Ovary (tissue), 9 donors: ENCODE measurements around the gene ATP1B2. TPM values are rescaled to one million over a fixed set of nuclear protein-coding genes. Genes with fewer than 3 reads are reported as not detected.

Experiments
- DNase-seq, 5 donors: peaks; one replicate each; pipeline ENCODE4 v3.0.0-alpha.2; 2019 to 2020
- H3K27ac ChIP-seq, 2 donors: fragments of 200-600 bp; one replicate each; pipeline versions ENCODE4 v1.5.1 to v1.8.0; 2019 to 2022
- H3K27me3 ChIP-seq: fragments of 200-600 bp; one replicate; pipeline ENCODE4 v1.8.0; 2022
- H3K36me3 ChIP-seq: fragments of 200-600 bp; sonication (generic); one replicate; pipeline ENCODE4 v1.5.1; 2019
- H3K4me1 ChIP-seq: one replicate; pipeline ENCODE4 v1.8.1; 2013; ENCODE audit warnings: mild to moderate bottlenecking, moderate library complexity; ENCODE audit not compliant: insufficient read depth
- H3K4me3 ChIP-seq: fragments of 200-600 bp; sonication (generic); one replicate; pipeline ENCODE4 v1.5.1; 2017
- H3K9me3 ChIP-seq, 2 donors: fragments of 200-600 bp in 1 of 2; sonication (generic) in 1 of 2; one replicate each; pipeline versions ENCODE4 v1.5.1 to v1.8.1; 2013 to 2019; ENCODE audit warnings: mild to moderate bottlenecking in 1 of 2, moderate library complexity in 1 of 2
- CTCF ChIP-seq, 3 donors: fragments of 450-650 bp in 2 of 3; fragments of 200-600 bp in 1 of 3; IDR thresholded peaks; one replicate each; pipeline versions ENCODE4 v1.5.1 to v1.8.0; 2016 to 2022; ENCODE audit warnings: antibody characterized with exemption in 3 of 3, mild to moderate bottlenecking in 1 of 3
- EP300 ChIP-seq: sonication (generic); formaldehyde crosslinking; IDR thresholded peaks from one replicate; pipeline ENCODE4 v1.6.1; 2017; ENCODE audit warnings: antibody characterized with exemption
- POLR2A ChIP-seq: fragments of 450-650 bp; IDR thresholded peaks from one replicate; pipeline ENCODE4 v1.6.1; 2017; ENCODE audit warnings: antibody characterized with exemption, mild to moderate bottlenecking, moderate library complexity
- WGBS, 3 donors: extraction: QIAGEN DNeasy Blood & Tissue Kit in 1 of 3; methylation state at CpG; one replicate each; pipeline versions ENCODE4 v1.1.5 to v1.1.7; 2013 to 2017; 5-methylcytosine and 5-hydroxymethylcytosine counted together
- intact Hi-C, 4 donors: fragments of 100-400 bp; cut with DNase I; formaldehyde crosslinking; loops; one replicate each; pipeline versions ENCODE4 v1.11.0 to v1.15.1; 2022 to 2023
- polyA plus RNA-seq, 2 donors: library from polyadenylated mRNA; stranded (reverse); fragments of 200-250 nt in 1 of 2; fragments of 350-450 nt in 1 of 2; fragmentation: Illumina TruSeq in 1 of 2; extraction: RNeasy Lipid Tissue Mini Kit (QIAGEN cat#74804) in 1 of 2; gene quantifications; one replicate each; pipeline ENCODE4 v1.2.3, GENCODE V29; 2013 to 2014
- total RNA-seq, 7 donors: library from RNA; depleted of rRNA in 2 of 7; stranded (reverse); fragments of >200 nt in 2 of 7; fragmentation: NEBNext Ultra II Directional in 3 of 7; extraction: Animal tissue kit (Norgen Biotek cat#: 25700) in 3 of 7; gene quantifications; one replicate each; pipeline versions ENCODE4 v1.1.0 to v1.2.4, GENCODE V29; 2016 to 2023
- donor health status: DM: no; HTN: no; CAD: no; lungs with moderate emphysema.
- donor health status: DM: no; HTN: no; CAD: no.
- donor health status: Bipolar disorder and iron deficiency.
- donor health status: DM: yes; HTN: yes; CAD: no.
- donor health status: DM: no; HTN: no; CAD: no.
- donor health status: DM: yes; HTN: yes; CAD: no.

The ATP1B2 gene
- total and polyA plus RNA-seq, 9 donors = 3.6 to 74.5 (median 34.1) TPM

DNA sequence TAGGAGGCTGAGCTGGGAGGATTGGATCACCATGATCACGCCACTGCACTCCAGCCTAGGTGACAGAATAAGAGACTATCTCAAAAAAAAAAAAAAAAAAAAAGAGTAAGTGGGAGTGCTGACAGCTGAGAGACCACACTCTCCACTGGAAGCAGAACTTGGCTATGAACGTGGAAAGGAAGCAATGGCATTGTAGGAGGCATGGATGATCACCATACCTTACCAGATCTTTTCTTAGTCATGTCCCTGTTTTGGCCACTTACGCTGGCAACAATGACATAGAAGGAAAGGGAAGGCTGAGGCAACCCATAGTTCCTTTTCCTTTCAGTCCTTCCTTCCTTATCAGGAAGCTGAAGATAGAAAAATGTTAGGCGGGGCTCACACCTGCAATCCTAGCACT is 3.7 kb upstream of the ATP1B2 start:
- intact Hi-C loops = no loop called here
- H3K4me1 ChIP-seq = peaks cover 4% of the 10 kb centered on the region
- H3K27ac ChIP-seq = no peak overlapping the region
- TF ChIP-seq CTCF (IDR thresholded peaks at IDR 0.05) (no peak), EP300 (no peak), POLR2A (no peak)
- no peaks in the 10 kb centered on the region for H3K36me3 ChIP-seq
- no peak overlapping the region for H3K4me3 ChIP-seq
- 63 to 73% (median 69%) methylated on average over 4 of the region's 4 CpGs for WGBS, 3 donors
- no peaks in the 10 kb centered on the region for H3K9me3 ChIP-seq
- no peaks in the 10 kb centered on the region for H3K27me3 ChIP-seq
- DNase-seq = no peak

GRCh38 chr17:7651097-7651664 is 455 bp downstream of the ATP1B2 start:
- DNase-seq = no peak
- 0% methylated on average over 32 to 45 of the region's 45 CpGs for WGBS, 3 donors
- Histone ChIP-seq H3K36me3 (no peaks in the 10 kb centered on the region), H3K9me3 (no peaks in the 10 kb centered on the region), H3K4me1 (peaks cover 6% of the 10 kb centered on the region), H3K27me3 (no peaks in the 10 kb centered on the region), H3K4me3 (peak overlapping the region; percentile 44), H3K27ac (peak overlapping the region; percentile 86)
- no peak for TF ChIP-seq EP300
- TF ChIP-seq POLR2A = no peak
- TF ChIP-seq CTCF (IDR thresholded peaks at IDR 0.05) = no peak
- intact Hi-C loops = loop anchor here in 2 of 4 donors (5.0 kb wide), 1 partner anchor 36 kb away; the partner anchor contains the start of genes TP53 (in 2 of the 2) and WRAP53 (in 2 of the 2)

- intact Hi-C loops = loop anchor here in 2 of 4 donors (5.0 kb wide), 1 partner anchor 35 kb away; the partner anchor contains the start of genes TP53 (in 2 of the 2) and WRAP53 (in 2 of the 2)
- Histone ChIP-seq H3K4me3 (peak overlapping the region; percentile 44), H3K27ac (peak overlapping the region; percentile 86), H3K27me3 (no peaks in the 10 kb centered on the region), H3K4me1 (peaks cover 2% of the 10 kb centered on the region), H3K36me3 (no peaks in the 10 kb centered on the region), H3K9me3 (no peaks in the 10 kb centered on the region)
- peak in 1 of 3 donors; percentile 17 for TF ChIP-seq CTCF (IDR thresholded peaks at IDR 0.05)
- TF ChIP-seq EP300 = no peak
- WGBS, 3 donors = 2 to 5% (median 2%) methylated on average over 34 to 54 of the region's 54 CpGs
- peak; percentile 60 to 79 (median 69) for DNase-seq
These were observed 1.1 kb downstream of the ATP1B2 start for GRCh38 chr17:7651665-7652387.

- no peak overlapping the region for H3K4me3 ChIP-seq
- peak in 4 of 5 donors; percentile 39 to 64 (median 49) for DNase-seq
- intact Hi-C loops = loop anchor here in 2 of 4 donors (5.0 kb wide), 1 partner anchor 35 kb away; the partner anchor contains the start of genes TP53 (in 2 of the 2) and WRAP53 (in 2 of the 2)
- TF ChIP-seq POLR2A (no peak), CTCF (IDR thresholded peaks at IDR 0.05) (no peak), EP300 (no peak)
- no peaks in the 10 kb centered on the region for H3K9me3 ChIP-seq
- WGBS, 3 donors = 46 to 49% (median 48%) methylated on average over 12 of the region's 12 CpGs
- peaks cover 4% of the 10 kb centered on the region for H3K4me1 ChIP-seq
- no peaks in the 10 kb centered on the region for H3K27me3 ChIP-seq
- peak overlapping the region in 1 of 2 donors; percentile 86 for H3K27ac ChIP-seq
- no peaks in the 10 kb centered on the region for H3K36me3 ChIP-seq
These were observed 1.9 kb downstream of the ATP1B2 start for GRCh38 chr17:7652388-7653356.
